ENCODE results near the gene ALKBH1.

DNA sequence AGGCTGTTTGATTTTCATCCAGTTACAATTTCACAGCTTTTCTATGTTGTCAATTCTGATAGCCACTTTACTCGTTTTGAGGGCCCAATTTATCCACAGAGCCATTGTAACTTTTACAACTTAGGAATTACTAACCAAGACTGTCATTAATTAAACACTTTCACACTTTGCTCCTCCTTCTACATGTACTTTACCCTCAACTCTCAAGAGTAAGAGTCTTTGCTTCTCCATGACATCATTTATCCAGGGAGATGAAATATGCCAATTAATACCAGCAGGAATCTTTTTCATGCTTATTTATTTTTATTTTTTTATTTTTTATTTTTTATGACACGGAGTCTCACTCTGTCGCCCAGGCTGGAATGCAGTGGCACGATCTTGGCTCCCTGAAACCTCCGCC, 13.6 kb upstream of the ALKBH1 start:
- TF ChIP-seq, protein P1, sequence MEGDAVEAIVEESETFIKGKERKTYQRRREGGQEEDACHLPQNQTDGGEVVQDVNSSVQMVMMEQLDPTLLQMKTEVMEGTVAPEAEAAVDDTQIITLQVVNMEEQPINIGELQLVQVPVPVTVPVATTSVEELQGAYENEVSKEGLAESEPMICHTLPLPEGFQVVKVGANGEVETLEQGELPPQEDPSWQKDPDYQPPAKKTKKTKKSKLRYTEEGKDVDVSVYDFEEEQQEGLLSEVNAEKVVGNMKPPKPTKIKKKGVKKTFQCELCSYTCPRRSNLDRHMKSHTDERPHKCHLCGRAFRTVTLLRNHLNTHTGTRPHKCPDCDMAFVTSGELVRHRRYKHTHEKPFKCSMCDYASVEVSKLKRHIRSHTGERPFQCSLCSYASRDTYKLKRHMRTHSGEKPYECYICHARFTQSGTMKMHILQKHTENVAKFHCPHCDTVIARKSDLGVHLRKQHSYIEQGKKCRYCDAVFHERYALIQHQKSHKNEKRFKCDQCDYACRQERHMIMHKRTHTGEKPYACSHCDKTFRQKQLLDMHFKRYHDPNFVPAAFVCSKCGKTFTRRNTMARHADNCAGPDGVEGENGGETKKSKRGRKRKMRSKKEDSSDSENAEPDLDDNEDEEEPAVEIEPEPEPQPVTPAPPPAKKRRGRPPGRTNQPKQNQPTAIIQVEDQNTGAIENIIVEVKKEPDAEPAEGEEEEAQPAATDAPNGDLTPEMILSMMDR (IDR thresholded peaks at IDR 0.05; ENCODE audit: low read depth, low read length), result no peak
- no peak for TF ChIP-seq POLR2A (IDR thresholded peaks at IDR 0.05; ENCODE audit: extremely low read depth, insufficient read length)

All from NB4 (cell line).